HG02623 (cell line): ENCODE data around the gene OSER1.
"Not testable (repeated sequence)": the region's sequence is repeated elsewhere in the genome, so short reads cannot be mapped to it uniquely, and the experiment has no call there.

Experiments
- ATAC-seq: cut with Tn5 transposase; IDR thresholded peaks from one replicate; pipeline ENCODE4 v1.9.1; 2021; ENCODE audit warnings: moderate library complexity; ENCODE audit not compliant: unreplicated experiment

Gene OSER1

GRCh38 chr20:44210406-44211176, at the start of gene OSER1:
Gene OSER1 (minus strand): TSS chr20:44210771. CDS start chr20:44206957, 3,814 bp downstream.
- ATAC-seq = peak; percentile 74

DNA sequence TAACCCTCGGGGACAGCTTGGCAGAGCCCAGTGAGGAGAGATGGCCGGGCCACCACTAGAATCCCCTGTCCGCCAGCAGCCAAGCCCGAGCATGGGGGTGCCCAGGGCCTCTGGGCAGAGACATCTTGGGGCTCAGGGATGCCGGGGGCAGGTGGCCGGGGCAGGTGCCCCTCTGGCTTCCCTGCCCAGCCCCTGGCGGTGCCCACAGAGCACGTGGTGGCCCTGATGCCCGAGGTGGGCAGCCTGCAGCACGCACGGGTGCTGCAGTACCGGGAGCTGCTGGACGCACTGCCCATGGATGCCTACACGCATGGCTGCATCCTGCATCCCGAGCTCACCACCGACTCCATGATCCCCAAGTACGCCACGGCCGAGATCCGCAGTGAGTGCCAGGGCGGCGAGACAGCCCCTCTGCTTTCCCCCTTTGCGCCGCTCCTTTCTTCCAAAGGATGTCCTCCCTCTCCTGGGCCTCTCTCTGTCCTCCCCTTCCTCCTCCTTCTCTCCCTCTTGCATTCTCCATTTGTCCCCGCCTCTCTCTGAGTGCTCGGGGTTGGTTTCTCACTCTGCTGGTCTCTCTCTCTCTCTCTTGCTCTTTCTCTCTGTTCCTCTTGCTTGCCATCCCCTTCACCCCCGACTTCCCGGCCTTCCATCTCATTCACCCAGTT, 47.8 kb upstream of the OSER1 start:
- no peak for ATAC-seq

- ATAC-seq = no peak
These were observed 46.4 kb upstream of the OSER1 start for GRCh38 chr20:44256961-44257360.

- ATAC-seq = no peak
These were observed 45.4 kb upstream of the OSER1 start for GRCh38 chr20:44255942-44256341.

- ATAC-seq = no peak
These were observed 43.5 kb upstream of the OSER1 start for GRCh38 chr20:44254073-44254472.

DNA sequence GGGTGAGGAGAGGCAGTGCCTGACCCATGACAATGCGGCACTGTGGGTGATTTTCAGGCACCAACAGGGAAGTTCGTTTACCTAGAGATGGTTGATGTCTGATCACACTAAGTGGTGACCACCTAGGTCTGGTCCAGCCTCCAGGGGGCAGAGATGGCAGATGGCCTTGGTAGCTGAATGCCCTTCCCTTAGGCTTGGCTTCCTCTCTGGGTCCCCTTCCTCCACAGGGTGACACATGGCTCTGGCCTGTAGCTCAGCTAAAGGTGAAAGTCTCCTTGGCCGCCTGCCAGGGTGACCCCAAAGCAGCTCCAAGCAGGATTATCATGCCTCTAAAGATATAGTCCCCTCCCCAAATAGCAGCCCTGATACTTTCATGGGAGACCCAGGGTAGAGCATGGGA, 43.0 kb upstream of the OSER1 start:
- no peak for ATAC-seq

GRCh38 chr20:44251284-44251683, 40.7 kb upstream of the OSER1 start:
- ATAC-seq = no peak

- ATAC-seq = no peak
These were observed 37.8 kb upstream of the OSER1 start for GRCh38 chr20:44248410-44248759.

- ATAC-seq = no peak
These were observed 37.2 kb upstream of the OSER1 start for GRCh38 chr20:44247586-44248409.

DNA sequence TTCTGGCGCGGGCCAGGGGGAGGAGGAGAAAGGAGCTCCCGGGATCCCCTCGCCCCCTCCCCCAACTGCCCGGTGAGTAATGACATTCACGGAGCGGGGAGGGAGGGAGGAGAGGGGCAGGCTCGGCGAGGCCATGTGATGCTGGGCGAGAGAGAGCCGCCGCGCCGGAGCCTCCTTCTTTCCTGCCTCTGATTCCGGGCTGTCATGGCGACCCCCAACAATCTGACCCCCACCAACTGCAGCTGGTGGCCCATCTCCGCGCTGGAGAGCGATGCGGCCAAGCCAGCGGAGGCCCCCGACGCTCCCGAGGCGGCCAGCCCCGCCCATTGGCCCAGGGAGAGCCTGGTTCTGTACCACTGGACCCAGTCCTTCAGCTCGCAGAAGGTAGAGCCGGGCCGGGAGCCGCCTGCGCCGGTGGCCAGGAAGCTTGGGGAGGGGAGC, 36.6 kb upstream of the OSER1 start, which contains the start of gene GDAP1L1:
Gene GDAP1L1 (plus strand): TSS at position 178 of the 441 bp plus-strand sequence. CDS start 27 bp downstream, at position 205.
- ATAC-seq = no peak

DNA sequence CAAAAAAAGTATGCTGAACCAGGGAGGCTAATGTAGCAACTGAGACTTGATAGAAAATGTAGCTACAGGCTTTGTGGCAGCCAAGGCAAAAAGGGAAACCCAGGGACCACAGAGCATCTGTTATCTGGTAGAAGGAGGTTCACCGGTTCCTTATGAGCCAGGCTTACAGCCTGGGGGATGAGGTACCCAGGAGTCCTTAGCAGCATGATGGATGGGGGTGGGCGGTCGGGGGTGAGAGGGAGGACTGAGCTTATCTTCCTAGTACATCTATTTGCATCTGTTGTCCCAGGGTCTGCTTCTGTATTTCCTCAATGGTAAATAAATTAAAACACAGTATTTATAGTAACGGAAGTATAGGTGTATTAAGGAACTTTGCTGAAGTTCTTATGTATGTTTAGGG, 35.4 kb upstream of the OSER1 start:
- ATAC-seq = no peak

- no peak for ATAC-seq
These were observed 31.2 kb upstream of the OSER1 start for GRCh38 chr20:44241796-44242195.

GRCh38 chr20:44236840-44237239, 26.3 kb upstream of the OSER1 start:
- ATAC-seq = not testable (repeated sequence)

GRCh38 chr20:44235702-44236101, 25.1 kb upstream of the OSER1 start:
- no peak for ATAC-seq

DNA sequence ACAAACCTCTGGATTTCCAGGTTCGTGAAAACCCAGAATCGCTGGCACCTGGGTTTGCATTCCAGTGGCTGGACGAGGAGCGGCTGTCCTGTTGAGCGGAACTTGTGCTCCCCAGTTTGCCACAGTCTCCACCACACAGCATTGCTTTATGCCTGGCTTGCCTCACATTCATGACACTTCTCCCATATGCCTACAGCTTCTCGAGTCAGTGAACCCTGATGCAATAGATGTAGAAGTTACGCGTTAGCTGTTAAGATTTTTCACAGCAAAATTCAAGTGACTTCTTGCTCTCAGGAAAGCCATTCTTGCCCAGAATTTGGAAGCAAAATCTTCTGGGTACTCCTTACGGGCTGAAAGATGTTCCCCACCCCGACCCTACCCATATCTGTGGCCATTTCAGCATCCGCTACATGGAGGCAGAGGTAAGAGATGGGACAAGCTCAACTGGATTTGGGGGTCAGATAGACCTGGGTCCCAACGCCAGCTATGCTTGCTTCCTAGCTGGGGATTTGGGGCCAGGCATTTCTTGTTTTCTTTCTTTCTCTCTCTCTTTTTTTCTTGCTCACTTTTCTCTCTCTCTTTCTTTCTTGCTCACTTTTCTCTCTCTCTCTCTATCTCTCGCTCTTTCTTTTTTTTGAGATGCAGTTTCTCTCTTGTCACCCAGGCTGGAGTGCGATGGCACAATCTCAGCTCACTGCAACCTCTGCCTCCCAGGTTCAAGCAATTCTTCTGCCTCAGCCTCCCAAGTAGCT, 24.2 kb upstream of the OSER1 start:
- ATAC-seq = no peak

GRCh38 chr20:44233436-44234016, 23.0 kb upstream of the OSER1 start:
- ATAC-seq = no peak

DNA sequence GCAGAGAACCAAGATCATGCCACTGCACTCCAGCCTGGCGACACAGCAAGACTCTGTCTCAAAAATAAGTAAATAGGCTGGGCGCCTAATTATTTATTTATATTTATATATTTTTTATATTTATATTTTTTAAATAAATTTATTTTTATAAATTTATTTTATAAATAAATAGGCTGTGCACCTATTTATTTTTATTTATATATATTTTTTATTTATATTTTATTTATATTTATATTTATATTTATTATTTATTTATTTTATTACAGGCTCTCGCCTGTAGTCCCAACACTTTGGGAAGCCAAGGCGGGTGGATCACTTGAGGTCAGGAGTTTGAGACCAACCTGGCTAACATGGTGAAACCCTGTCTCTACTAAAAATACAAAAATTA, 21.9 kb upstream of the OSER1 start:
- not testable (repeated sequence) for ATAC-seq

- ATAC-seq = no peak
These were observed 21.3 kb upstream of the OSER1 start for GRCh38 chr20:44231713-44232468.

GRCh38 chr20:44231193-44231592, 20.6 kb upstream of the OSER1 start:
- no peak for ATAC-seq
